GM21390 (cell line): ENCODE measurements around the gene WWOX.

Experiments used
- ATAC-seq: cut with Tn5 transposase; IDR thresholded peaks from one replicate; pipeline ENCODE4 v1.9.1; 2021; ENCODE audit not compliant: unreplicated experiment

Gene WWOX

DNA sequence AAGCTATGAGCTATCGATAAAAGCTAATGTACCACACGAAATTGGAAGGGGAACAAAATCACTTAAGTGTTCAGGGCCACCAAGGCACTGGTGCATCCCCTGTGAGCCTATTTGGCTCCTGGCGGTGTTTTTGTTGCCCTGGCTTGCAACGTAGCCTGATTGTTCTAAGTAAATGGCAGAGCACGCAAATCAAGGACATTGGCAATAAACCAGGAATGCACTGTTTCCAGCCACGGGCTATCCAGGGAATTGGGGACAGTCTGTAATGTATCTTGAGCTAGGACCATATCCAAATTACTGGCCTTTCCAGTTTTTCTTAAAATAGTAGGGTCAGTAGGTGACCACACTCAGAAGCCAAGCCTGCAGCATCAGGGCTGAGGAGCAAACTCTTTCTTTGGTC is 767.1 kb downstream of the WWOX start:
- no peak for ATAC-seq

DNA sequence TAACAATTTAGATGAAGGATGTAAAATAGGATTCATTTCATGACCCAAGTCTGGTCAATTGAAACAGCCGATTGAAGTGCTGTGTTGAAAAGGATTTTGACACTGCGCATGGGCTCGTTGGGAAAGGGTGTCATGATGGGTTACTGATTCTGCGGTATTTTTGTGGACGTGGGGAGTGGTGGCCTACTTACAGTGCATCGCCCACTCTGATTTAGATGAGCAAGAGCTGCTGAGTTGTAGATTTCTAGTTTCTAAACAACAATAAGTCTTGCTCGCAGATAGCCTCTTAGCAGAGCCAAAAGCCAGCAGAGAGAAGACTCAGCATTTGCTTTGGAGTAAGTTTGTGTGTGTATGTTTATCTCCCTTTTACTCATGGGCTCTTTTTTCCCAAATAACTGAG is 770.0 kb downstream of the WWOX start:
- ATAC-seq: no peak

DNA sequence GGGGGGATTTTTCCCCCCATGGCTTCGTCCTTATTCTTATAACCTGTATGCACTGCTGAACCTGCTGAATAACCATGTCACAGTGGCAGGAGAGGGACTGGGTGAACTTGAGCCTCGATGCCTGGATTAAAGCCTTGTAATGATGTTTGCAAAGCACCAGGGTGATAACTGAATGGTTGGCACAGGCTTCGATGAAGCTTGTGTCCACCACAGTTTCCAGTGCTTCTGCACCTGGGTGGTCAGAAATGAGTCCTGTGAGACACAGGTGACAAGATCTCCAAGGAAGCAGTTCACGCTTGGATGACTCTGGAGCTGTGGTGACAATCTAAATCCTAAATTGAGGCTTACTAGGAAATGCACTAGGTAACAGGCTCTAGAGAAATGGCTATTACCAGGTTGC is 771.8 kb downstream of the WWOX start:
- ATAC-seq: no peak

DNA sequence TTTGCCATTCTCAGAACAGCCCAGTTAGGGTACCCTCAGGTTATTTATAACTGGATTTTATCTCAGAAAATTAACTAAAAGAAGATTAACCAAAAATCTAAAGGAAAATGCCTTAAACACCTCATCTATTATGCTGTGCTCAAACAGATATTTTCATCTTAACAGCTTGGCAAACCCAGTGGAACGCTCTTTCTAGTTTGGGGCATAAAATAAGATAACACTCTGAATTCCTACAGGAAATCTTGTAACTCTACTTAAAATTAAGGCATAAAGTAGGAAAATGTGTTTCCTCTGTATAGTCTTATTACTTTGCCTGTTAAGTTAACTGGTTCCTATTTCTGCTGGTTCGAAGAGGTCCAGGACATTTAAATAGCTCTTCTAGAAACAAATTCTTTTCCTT is 777.2 kb downstream of the WWOX start:
- no peak for ATAC-seq

DNA sequence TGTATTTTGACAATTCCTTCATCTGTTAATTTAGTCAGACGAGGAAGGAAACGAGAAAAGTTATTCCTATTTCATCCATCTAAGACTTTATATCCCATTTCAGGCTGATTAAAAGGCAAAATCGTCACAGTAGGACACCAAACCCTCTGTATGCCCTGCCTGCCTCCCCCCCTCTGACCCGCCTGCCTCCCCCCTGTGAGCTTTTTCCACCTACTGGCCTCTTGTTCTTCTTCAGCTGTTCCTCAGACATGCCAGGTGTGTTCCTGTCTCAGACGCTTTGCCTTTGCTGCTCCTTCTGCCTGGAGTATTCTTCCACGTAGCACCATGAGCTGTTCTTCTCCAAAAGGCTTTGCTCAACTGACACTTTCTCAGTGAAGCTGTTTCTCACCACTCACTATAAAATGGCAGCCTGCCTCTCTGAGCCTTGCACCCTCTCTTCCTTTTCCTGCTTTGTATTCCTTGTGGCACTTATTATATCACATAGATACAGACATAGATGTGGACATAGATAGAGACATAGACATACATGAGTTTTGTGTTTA is 777.7 kb downstream of the WWOX start:
- no peak for ATAC-seq

DNA sequence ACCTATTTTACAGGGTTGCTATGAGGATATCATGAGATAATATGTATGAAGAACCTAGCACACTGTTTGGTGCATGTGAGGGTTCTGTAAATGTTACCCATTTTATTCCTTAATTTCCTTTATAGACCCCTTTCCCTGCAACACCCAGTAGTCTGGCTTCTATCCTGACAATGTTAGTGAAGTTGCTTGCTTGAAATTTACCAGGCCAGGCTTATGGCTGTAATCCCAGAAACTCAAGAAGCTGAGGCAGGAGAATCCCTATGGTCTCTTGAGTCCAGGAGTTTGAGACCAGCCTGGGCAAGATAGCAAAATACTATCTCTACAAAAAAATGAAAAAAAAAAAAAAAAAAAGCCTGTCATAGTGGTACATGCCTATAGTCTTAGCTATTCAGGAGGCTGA is 779.1 kb downstream of the WWOX start:
- ATAC-seq: no peak

DNA sequence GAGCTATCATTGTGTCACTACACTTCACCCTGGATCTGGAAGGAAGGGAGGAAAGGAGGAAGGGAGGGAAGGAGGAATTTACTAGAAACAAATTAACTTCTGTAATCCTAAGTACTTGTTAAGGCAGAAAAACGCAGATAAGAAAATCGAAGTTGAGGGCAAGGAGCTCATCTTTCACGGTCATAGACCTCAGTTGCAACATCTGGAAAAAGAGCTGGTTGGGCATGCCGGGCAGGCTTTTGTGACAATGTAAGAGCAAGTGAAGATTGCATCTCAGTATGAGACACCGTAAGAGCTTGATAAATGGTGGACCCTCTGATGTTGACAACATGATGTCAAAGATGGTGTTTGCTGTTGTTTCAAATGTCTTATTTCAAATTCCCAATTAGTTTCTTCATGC is 779.6 kb downstream of the WWOX start:
- ATAC-seq: no peak

DNA sequence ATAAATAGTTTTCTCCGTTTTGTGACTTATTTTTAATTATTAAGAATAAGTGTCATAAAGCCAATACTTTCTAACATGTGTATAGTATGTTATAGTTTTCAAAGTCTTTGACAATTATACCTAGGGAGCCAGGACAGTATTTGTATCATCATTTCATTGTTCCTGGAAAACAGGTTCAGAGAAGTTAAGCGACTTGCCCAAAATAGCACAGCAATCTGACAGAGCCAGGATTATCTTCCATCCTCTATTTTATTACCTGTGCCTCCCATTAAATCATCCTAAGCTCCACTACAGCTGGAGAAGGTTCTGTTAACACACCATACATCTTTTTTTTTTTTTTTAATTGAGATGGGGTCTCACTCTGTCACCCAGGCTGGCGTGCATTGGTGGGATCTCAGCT is 782.7 kb downstream of the WWOX start:
- ATAC-seq: no peak

DNA sequence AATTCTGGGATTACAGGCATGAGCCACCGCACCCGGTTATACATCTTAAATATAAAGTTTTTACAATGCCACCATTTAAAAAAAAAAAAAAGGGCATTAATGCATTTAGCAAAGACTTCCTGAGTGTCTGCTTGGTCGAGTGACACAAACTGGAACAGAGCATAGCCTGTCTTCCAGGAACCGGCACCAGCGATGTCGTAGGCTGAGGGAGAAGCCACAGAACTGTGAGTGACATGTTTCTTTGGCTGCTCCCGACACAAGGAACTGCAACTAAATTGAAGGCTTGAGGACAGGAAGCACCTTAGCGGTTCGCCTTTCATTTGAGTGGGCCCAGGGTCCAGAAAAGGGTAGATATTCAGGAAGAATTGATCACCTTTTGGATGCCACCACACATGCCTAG is 783.3 kb downstream of the WWOX start:
- ATAC-seq: no peak

DNA sequence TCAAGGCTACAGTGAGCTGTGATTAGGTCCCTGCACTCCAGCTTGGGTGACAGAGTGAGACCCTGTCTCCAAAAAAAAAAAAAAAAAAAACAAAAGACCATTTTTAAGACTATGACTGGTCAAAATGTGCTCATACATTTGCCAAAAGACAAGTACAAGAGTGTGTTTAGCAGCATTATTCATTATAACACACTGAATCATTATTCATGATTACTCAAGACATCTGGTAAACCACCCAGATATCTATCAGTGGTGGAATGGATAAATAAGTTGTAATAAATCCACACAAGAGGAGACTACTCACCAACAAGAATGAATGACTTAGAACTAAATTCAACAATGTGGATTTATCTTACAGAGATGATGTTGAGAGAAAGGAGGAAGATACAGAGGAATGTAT is 784.8 kb downstream of the WWOX start:
- no peak for ATAC-seq

DNA sequence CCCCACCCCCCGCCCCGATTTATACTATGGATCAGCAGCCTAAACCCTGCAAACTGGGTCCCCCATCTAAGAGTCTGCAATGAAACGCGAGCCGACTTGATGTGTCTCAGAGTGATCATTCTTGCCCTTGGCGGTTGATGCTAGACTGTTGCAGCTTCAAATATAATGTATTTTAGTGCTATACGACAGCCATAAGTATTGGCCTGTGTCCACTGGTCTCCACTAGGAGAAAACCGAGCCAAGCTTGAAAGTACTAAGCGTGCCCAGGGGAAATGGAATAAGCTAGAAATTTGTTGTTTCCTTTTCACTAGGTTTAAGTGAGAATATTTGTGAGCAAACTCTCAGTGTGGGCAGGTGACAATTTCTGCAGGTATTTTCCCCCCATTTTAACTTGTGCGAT is 789.9 kb downstream of the WWOX start:
- no peak for ATAC-seq

DNA sequence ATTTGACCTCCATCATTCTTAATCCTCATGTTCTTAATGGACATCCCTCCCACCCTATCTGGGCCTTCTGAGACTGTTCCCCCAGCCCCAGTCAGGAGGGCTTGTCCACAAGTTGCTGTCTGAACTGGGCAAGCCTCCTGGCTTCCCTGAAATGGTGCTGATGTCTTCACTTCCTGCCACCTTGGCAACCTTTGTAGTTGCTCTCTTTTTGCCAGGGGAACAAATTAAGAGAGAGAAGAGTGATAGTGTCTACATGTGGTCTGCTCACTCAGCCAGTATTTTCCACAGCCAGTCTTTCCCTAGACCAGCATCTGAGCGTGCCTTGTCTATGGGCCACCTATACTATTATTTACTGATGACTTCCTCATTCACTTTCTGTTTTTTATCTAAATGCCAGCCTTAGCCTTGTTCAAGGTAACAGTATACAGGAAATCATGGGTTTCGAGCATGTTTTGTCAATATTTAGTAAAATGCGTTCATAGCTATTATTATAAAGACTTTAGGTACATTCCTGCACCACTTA is 791.0 kb downstream of the WWOX start:
- no peak for ATAC-seq

DNA sequence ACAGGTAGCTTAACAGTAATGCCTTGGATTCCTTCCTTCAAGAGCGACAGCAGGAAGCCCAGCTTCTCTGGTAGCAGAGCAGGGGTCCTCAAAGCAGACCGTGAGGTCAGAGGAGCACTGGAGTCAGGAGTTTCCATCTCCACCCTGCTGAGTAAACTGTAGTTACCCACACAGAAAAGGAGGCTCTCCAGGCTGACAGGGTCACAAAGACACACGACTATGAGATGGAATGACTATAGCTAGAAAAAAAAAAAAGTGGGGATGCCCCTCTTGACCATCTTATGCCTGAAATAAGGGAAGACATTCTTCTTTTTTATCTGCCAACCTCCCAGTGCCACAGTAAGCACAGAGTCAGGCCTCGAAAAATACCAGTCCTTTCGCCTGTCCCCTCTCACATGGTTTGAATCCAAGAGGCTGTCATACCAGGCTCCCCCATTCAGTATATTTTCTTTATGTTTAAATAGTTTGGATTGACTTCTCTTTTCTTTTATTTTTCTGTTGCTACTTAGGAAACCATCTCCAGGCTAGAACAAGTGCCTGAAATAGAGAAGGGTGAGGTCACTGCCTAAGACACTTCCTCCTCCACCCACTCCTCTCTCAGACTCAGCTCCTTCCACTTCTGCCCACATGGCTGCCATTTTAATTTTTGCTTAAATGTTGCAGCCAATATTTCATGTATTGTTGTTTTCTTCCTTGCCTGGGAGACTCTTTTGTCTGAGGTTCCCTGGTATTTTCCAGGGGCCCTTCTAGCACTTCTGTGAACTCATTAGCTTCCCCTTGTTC is 793.7 kb downstream of the WWOX start:
- ATAC-seq: no peak

DNA sequence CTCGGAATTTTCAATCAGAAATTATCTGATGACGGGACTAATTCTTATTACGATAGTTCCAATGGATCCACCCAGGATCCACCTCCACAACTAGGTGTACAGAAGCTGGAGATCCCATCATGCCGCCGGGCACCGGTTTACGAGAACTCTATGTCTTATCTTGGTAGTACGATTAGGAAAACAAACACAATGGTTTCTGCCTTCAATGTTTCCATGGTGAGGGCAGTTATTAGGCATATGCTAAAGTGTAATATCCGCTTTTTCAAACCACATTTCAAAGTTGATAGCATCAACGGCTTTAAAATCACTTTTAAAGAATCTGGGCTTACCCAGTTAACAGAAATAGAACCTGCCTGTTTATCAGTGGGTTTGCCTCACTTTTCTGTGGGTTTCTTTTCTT is 795.4 kb downstream of the WWOX start:
- no peak for ATAC-seq

DNA sequence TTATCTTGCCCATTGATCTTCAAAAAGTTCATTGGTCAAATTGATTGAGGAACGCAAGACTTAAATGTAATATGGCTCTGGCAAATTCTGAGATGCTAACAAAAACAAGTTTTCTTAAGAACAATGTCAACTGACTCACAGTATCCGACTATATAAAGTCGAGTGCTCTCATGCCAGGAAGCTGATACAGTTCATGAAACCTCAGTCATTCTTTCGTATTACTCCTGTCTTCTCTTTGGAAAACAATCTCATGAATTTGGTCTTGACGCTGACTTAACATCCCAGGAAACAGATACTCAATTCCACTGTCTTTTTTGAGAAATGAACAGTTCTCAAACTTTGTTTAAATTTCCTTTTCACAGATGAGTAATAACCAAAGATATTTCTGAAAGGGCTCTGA is 796.2 kb downstream of the WWOX start:
- ATAC-seq: no peak

DNA sequence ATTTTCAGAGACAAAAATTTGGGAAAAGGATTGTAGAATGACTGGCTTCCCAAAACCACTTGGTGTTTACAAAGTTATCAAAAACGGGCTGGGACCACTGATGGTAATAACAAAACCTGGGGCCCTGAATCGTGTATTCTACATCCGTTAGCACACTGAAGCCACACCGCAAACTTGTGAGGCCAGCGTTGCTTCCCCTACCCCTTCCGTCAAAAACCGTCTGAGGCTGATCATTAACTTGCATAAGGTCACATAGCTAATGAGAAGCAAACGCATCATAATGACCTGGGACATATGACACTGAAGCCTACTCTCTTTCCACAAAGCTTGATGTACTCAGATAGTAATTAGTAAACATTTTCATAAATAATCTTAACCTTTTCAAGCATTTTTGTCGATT is 796.8 kb downstream of the WWOX start:
- no peak for ATAC-seq

DNA sequence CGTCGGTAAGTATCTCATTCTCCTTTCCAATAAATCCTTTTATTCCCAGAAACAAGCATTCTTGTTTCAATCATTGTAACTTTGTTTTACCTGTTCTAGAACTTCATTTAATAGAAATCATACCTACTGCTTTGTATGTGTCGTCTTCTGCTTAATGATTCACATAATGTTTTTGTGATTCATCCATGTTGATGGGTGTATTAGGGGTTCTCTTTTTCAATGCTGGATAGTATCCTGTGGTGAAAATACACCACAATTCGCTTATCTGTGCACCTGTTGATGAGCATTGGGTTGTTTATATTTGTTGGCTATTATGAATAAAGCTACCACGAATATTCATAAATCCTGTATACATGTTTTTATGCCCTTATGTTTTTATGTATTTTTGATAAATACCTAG is 797.8 kb downstream of the WWOX start:
- no peak for ATAC-seq

DNA sequence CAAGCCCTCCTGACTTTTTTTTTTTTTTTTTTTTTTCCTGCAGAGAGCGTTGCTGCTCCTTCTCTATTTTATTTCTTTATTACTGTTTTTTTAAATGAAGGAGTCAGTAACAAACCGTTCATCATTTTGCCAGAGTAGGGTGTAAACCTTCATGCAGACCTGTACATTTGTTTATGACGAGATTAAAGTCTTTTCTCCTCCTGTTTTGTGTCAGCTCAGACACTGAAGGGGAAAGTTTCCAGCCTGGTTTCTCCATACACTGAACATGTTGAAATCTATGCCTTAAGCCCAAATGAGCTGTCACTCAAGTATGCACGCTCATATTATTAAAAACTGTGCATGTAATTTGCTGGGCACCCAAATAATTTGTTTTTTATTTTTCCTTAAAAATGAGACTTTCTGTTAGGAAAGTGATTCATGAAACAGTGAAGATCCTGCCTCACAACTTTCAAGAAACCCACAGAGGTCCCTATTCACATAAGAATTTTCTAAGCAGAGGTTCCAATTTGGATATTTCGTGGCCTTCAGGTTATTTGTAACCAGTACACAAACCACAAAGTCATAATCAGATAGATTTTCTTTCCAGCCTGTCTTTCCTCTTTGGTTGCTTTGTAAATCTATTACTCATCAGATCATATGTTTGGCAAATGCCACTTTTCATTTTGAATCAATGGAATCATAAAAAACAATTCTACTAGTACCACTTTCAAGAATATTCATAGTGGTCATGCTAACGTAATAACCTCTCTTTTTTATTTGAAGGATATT is 800.8 kb downstream of the WWOX start:
- ATAC-seq: no peak

DNA sequence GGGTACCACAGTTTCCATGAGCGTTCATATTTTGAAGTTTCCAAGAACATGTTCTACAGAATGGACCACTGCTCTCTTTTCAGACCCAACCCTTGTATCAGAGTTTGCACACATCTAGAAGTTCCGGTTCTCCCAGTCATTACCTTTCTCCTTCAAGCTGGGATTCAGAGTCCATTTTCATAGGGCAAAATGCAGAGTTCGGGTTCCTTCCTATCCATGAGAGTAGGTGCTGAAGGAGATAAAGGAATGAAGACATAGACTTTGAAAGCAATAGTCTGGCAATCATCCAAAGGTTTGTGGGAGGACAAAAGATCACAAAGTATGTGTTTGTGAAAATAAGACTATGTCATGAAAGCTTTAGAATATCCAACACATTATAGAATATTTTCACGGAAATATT is 801.5 kb downstream of the WWOX start:
- no peak for ATAC-seq

DNA sequence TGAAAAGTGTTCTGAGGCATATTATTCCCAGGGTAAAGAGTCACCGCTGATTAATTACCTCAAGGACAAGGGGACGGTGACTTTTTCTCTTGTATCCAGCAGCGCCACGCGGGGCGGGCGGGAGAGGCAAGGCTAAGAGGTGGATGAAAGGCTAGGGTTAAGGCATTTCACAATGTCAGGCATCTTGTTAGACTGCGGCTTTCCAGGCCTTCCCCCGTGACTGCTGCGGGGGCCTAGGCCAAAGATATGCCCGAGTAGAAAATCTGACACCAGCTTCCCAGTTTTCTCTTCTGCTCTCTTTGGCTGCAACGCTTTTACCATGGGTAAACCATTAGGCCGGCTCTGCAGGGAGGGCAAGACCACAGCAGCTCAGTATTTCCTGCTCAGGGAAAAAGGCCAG is 802.9 kb downstream of the WWOX start:
- no peak for ATAC-seq

DNA sequence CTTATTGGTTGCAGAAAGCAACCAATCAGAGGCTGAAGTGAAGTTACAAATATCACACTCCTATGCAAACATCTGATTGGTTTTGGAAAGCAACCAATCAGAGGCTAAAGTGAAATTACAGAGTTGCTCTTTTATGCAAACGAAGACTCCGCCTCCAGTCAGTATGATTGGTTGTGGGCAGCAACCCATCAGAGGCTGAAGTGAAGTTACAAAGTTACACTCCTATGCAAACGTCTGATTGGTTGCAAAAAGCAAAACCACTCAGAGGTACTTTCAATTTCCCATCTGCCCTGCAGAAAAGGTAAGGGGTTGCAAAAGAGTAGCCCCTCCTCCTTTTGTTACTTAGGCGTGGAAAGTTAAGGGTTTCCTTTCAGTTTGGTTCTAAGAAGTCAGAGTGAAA is 803.8 kb downstream of the WWOX start:
- no peak for ATAC-seq

DNA sequence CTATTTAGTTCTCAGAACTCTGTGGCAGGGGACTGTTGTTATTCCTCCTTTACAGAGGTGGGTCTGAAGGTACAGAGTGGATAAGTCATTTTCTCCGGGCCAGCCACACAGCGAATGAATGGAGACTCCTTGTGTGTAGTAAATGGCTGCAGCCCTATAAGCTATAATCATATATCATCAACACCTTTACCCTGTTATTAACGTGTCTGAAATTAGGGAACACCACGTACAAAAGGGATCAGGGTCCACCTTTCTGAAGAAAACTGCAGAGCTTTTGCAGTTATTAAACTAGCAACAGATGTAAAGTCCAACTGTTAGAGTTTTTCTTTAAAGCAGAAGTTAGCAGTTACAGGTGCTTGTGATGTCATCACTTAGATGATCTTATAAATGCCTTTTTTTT is 804.4 kb downstream of the WWOX start:
- no peak for ATAC-seq
